Activated CD8-positive, alpha-beta memory T cell treated with anti-CD3 and anti-CD28 coated beads, Interleukin-2, amount 50 U/mL, for 24 hours (primary cell): ENCODE measurements around the gene GHR.

ENCODE experiments used
- DNase-seq: peaks from one replicate; pipeline ENCODE4 v3.0.0-alpha.2; 2020; ENCODE audit errors: extremely low read depth

Gene GHR

DNA sequence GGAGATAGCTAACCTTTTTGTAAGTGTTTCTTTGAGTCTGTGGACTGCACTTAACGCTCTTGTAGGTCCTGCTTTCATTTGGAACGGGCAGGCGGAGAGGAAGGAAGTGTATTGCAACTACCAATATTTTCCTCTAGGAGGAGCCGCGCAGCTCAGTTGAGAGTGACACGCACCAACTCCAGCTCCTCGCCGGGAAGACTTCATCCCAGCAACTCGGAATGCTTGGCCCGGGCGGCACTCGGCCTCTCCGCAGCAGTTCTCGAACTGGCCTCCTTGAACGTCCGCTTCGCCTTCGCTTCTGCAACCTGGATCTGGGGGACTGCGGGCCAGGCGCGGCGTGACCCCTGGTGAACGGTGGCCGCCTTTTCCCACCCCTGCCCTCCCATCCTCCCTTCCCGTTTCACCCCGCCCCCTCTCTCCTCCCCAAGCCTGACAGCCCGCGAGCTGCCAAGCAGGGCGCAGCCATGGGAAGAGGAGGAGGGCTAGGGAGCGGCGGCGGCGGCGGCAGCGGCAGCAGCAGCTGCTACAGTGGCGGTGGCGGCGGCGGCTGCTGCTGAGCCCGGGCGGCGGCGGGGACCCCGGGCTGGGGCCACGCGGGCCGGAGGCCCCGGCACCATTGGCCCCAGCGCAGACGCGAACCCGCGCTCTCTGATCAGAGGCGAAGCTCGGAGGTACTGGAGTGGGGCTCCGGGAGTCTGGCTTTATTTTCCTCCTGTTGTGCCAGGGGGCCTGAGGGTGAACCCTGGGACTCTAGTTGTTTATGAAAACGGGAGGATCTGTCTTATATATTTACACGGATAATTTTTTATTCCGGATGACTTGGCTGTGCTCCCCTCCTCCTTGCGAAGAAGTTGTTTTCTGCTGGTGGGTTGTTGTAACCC, at the start of gene GHR:
Gene GHR (plus strand): TSS at position 155 of the 881 bp plus-strand sequence. CDS start 142,436 bp downstream, outside the sequence.
- no peak for DNase-seq

DNA sequence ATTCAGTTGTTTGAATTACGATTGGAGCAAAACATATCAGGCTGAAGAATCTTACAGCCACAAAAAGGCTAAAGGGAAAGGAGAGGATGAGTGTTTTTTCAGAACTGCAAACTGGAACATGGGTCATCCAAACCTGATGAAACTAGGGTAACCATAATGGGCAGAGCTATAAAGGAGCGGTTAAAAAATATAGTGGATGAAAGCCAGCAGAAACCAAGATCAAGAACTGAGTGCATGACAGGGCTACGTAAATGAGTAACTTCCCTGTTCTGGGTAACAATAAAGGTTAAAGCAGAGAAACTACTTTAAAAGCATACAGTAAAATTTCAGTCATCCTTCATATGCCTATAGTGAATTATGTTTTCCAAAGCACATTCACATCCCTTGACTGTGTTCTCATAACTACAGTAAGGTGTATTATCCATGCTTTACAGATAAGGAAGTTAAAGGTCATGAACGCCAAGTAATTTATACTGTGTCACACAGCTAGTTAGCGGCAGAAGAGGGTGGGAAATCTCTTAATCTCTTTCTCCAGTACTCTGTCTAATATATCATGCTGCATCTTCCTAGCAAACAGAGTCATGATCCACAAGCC, 48.5 kb upstream of the GHR start:
- no peak for DNase-seq

DNA sequence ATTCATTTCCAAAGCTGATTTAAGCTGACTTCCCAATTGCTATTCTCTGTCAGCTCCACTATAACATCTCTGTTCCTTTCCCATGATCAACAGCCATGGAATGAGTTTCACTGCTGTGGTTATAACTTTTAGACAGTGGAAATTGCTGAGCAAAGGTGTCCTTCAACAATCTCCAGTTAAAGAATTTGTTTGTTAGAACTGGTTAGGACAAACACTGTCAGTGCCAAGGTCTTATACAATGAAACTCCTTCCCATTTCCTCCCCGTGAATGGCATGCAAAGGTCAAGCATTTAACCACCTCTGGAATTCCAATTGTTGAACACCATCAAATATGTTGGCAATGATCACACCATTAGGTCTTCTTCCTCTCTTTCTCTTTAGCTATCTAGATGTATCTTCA, 45.7 kb upstream of the GHR start:
- no peak for DNase-seq

GRCh38 chr5:42381973-42382372, 41.3 kb upstream of the GHR start:
- no peak for DNase-seq

- no peak for DNase-seq
Observed at GRCh38 chr5:42387563-42387962, 35.7 kb upstream of the GHR start.

DNA sequence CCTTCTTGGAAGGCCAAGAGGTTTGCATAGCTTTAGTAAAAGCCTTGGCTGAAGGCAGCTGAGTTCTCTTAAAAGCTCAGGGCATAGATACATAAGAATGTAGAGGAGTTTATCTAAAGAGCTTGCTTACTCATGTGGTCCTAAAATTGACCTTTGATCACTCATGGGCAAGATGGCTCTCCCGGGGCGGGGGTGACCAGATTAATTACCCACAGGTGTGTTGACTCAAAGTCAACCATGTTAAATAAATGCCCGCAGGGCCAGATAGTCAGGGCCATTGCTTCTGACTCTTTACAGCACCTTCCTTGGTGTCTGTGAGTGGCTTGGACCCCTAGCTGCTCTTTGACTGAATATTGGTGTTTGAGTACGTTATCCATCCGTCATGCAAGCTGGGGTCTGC, 33.1 kb upstream of the GHR start:
- no peak for DNase-seq

- no peak for DNase-seq
Observed at GRCh38 chr5:42392917-42393316, 30.3 kb upstream of the GHR start.

DNA sequence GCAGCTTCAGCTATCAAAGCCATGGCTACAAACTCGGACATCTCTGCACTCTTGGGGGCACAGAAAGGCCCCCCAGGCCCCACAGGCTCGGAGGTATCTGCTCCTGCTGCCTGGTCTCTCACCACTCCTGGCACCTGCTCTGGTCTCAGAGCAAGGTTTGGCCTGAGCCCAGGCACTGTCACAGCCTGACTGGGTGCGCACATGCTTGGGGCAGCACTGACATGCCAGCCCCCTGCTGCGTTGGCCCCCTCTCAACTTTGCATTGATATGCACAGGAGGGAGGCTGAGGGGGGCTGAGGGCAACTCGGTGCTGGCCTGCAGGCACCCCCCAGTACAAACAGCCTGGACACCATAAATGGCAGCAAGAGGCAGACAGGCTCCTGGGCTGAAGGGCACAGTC, 27.1 kb upstream of the GHR start:
- DNase-seq, result no peak

DNA sequence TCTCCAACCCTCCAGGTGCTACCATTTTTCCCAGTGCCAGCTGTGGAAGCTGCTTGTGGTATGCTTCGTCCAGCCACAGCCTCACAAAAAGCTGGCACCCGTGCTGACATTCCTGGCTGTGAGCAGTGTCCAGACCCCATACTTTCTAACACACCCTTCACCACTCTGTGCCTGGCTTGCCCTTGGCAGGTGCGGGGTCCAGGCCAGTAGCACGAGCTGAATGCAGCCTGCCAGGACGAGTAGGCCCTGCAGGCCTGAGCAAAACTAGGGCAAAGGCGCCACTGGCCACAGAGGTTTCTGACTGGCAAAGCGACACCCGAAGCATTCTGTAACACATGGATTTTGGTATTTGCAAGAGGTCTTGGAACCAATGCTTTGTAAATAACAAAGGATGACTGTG, 26.0 kb upstream of the GHR start:
- DNase-seq, result no peak

DNA sequence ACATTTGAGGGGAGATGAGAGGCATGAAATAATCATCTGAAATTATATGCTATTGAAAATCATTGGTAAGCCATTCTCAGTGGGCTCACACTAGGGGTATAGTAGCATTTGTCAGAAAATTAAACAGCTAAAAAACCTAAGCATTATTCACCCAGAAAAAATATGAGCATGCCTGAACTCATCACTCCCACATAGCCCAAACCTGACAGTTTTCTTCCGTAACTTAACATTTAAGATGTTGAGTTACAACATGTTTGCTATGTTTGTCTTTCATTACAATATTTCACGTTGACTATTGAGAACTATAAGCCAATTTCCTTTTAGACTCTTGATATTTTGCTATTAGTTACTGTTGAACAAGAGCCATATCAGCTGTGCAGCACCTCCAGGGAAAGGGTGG, 23.5 kb upstream of the GHR start:
- DNase-seq, result no peak

GRCh38 chr5:42400474-42400873, 22.8 kb upstream of the GHR start:
- DNase-seq, result no peak

GRCh38 chr5:42403236-42403635, 20.0 kb upstream of the GHR start:
- DNase-seq, result no peak

- no peak for DNase-seq
Observed at GRCh38 chr5:42404366-42404765, 18.9 kb upstream of the GHR start.

GRCh38 chr5:42419294-42419693, 3.9 kb upstream of the GHR start:
- no peak for DNase-seq

GRCh38 chr5:42422656-42423280, 471 bp upstream of the GHR start:
- no peak for DNase-seq

- no peak for DNase-seq
Observed at GRCh38 chr5:42426016-42426415, 2.8 kb downstream of the GHR start.

DNA sequence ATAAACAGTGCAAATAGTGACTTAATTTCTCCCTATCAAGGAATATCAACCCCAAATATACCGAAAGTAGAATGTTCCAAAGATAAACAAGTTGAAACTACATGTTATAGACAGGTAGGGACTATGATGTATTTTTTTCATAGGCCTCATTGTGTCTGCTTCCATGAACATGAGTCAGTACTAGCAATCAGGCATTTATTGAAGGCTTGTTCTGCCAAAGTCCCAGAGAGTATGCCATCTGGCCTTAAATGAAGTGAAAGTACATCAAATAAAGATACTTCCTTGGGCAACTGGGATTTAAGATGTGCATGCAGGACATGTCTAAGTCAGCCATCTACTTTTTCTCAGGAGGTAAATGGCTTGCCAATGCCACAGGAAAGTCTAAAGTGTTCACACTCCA, 6.5 kb downstream of the GHR start:
- no peak for DNase-seq

GRCh38 chr5:42434047-42434724, 10.9 kb downstream of the GHR start:
- no peak for DNase-seq

- no peak for DNase-seq
Observed at GRCh38 chr5:42436051-42436450, 12.8 kb downstream of the GHR start.

- DNase-seq, result no peak
Observed at GRCh38 chr5:42454216-42454995, 31.2 kb downstream of the GHR start.

GRCh38 chr5:42461033-42461432, 37.8 kb downstream of the GHR start:
- DNase-seq, result no peak

DNA sequence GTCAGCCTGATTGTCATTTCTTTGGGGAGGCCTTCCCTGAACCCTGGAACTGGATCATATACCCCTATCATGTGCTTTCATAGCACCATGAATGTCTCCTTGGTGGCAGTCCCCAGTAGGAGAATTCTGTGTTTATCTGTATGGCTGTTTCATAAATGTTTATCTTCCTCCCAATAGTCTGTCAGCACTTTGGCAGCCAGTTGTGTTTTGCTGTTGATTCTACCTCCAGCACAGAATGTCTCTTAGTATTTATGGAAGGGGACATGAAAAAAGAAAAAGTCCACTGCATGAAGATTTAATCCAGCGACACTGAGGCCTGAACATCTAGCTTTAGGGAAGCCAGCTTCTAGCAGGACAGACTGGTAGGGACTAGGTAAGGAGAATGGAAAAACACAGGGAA, 38.3 kb downstream of the GHR start:
- no peak for DNase-seq
